IMR-90 (cell line): Measurements from ENCODE around the gene TNFRSF4. TPM values are rescaled to one million over a fixed set of nuclear protein-coding genes. Genes with fewer than 3 reads are reported as not detected.

Experiments used
- ATAC-seq: fragments of 200-7000 bp; cut with Tn5 transposase; 2 replicates; pipeline ENCODE4 v1.9.1; 2020; ENCODE audit warnings: low read depth, mild to moderate bottlenecking, moderate library complexity
- BruUV-seq: library from RNA; stranded (reverse); fragments of 400-500 nt; replicated peaks from 2 replicates; lab custom pipeline; 2021; lab: Mats Ljungman, UMichigan
- CTCF ChIA-PET: fragments of 300-600 bp; formaldehyde crosslinking; extraction: SDS; loops from one replicate; lab custom pipeline; 2021; ENCODE audit warnings: antibody characterized with exemption; lab: Yijun Ruan, JAX
- POLR2A ChIA-PET: fragments of 300-600 bp; sonication (Branson Sonifier 250); formaldehyde crosslinking; loops from one replicate; lab custom pipeline; 2022; ENCODE audit warnings: antibody characterized with exemption; ENCODE audit not compliant: unreplicated experiment; lab: Charles Lee
- DNase-seq: peaks from one replicate; pipeline ENCODE4 v3.0.0; 2013
- H2AFZ ChIP-seq: replicated peaks from 2 replicates; pipeline ENCODE3; 2013; ENCODE audit warnings: low read length, mild to moderate bottlenecking; ENCODE audit not compliant: poor library complexity
- H2AK5ac ChIP-seq: 2 replicates; pipeline ENCODE4 v1.6.1; 2013; ENCODE audit warnings: low read depth, low read length, inconsistent platforms
- H2AK9ac ChIP-seq: replicated peaks from 2 replicates; pipeline ENCODE3; 2013; ENCODE audit warnings: mild to moderate bottlenecking, low read depth, low read length, moderate library complexity; ENCODE audit not compliant: poor library complexity
- H2BK120ac ChIP-seq: 2 replicates; pipeline ENCODE4 v1.6.1; 2013; ENCODE audit warnings: low read depth, low read length, inconsistent platforms
- H2BK15ac ChIP-seq: 3 replicates; pipeline ENCODE4 v1.6.1; 2013; ENCODE audit warnings: low read depth, low read length, inconsistent platforms
- H2BK20ac ChIP-seq: 2 replicates; pipeline ENCODE4 v1.6.1; 2013; ENCODE audit warnings: low read depth, mild to moderate bottlenecking, inconsistent platforms, low read length, moderate library complexity
- H2BK5ac ChIP-seq: 2 replicates; pipeline ENCODE4 v1.6.1; 2013; ENCODE audit warnings: mild to moderate bottlenecking, low read depth, low read length, inconsistent platforms; ENCODE audit not compliant: poor library complexity, severe bottlenecking
- H3K14ac ChIP-seq: replicated peaks from 2 replicates; pipeline ENCODE4 v1.6.1; 2013; ENCODE audit warnings: low read depth, low read length, inconsistent platforms
- H3K18ac ChIP-seq: 2 replicates; pipeline ENCODE4 v1.6.1; 2013; ENCODE audit warnings: low read depth, low read length, control low read depth
- H3K23ac ChIP-seq: 2 replicates; pipeline ENCODE4 v1.6.1; 2013; ENCODE audit warnings: low read depth, low read length, inconsistent platforms
- H3K27ac ChIP-seq: 2 replicates; pipeline ENCODE4 v1.5.1; 2013; ENCODE audit warnings: mild to moderate bottlenecking, control low read depth, low read length; ENCODE audit not compliant: insufficient read depth
- H3K27me3 ChIP-seq: 2 replicates; pipeline ENCODE4 v1.6.1; 2013; ENCODE audit warnings: low read length; ENCODE audit not compliant: control insufficient read depth, insufficient read depth
- H3K36me3 ChIP-seq: 2 replicates; pipeline ENCODE4 v1.6.1; 2013; ENCODE audit warnings: low read length, mixed read lengths; ENCODE audit not compliant: control insufficient read depth, insufficient read depth
- H3K4ac ChIP-seq: 2 replicates; pipeline ENCODE4 v1.6.1; 2013; ENCODE audit warnings: low read depth, low read length, inconsistent platforms
- H3K4me1 ChIP-seq: 2 replicates; pipeline ENCODE4 v1.6.1; 2013; ENCODE audit warnings: low read length, mixed read lengths; ENCODE audit not compliant: control insufficient read depth, insufficient read depth
- H3K4me2 ChIP-seq: 2 replicates; pipeline ENCODE4 v1.6.1; 2013; ENCODE audit warnings: low read depth, mild to moderate bottlenecking, control low read depth, low read length, moderate library complexity
- H3K4me3 ChIP-seq: 2 replicates; pipeline ENCODE4 v1.5.1; 2013; ENCODE audit warnings: low read depth, mild to moderate bottlenecking, control low read depth, low read length, moderate library complexity; ENCODE audit not compliant: insufficient read depth
- H3K56ac ChIP-seq: 2 replicates; pipeline ENCODE4 v1.6.1; 2013; ENCODE audit warnings: low read length, inconsistent platforms; ENCODE audit not compliant: insufficient read depth; ENCODE audit errors: extremely low read depth
- H3K79me1 ChIP-seq, 2 experiments: 2 replicates each; pipeline ENCODE4 v1.6.1; 2013; ENCODE audit warnings: low read length in 2 of 2, inconsistent platforms in 1 of 2, low read depth in 1 of 2
- H3K9ac ChIP-seq: 2 replicates; pipeline ENCODE4 v1.6.1; 2013; ENCODE audit warnings: low read depth, low read length, control low read depth
- H3K9me1 ChIP-seq: 2 replicates; pipeline ENCODE4 v1.6.1; 2013; ENCODE audit warnings: low read length, inconsistent platforms; ENCODE audit not compliant: insufficient read depth
- H3K9me3 ChIP-seq: 2 replicates; pipeline ENCODE4 v1.6.1; 2013; ENCODE audit warnings: low read length; ENCODE audit not compliant: control insufficient read depth, insufficient read depth
- H4K20me1 ChIP-seq: 2 replicates; pipeline ENCODE4 v1.6.1; 2013; ENCODE audit warnings: low read length, inconsistent platforms; ENCODE audit not compliant: insufficient read depth
- H4K5ac ChIP-seq: 2 replicates; pipeline ENCODE4 v1.6.1; 2013; ENCODE audit warnings: mild to moderate bottlenecking, low read depth, low read length, control low read depth
- H4K8ac ChIP-seq, 2 experiments: 2 replicates each; pipeline ENCODE4 v1.6.1; 2013; ENCODE audit warnings: low read depth in 2 of 2, low read length in 2 of 2, control low read depth in 1 of 2, inconsistent platforms in 1 of 2
- H4K91ac ChIP-seq: 2 replicates; pipeline ENCODE4 v1.6.1; 2013; ENCODE audit warnings: low read depth, low read length, inconsistent platforms; ENCODE audit not compliant: insufficient read depth
- CHD1 ChIP-seq: IDR thresholded peaks from 2 replicates; pipeline ENCODE4 v1.6.1; 2012; ENCODE audit warnings: low read depth, low read length, improper control_type of control experiment
- USF2 ChIP-seq: fragments of 150-350 bp; IDR thresholded peaks from 2 replicates; pipeline ENCODE4 v1.6.1; 2017; ENCODE audit warnings: mild to moderate bottlenecking, antibody characterized with exemption, low read length, low read depth
- WGBS, 2 experiments: methylation state at CpG; one replicate each; pipeline versions ENCODE4 v1.1.5 to v1.1.7; 2013; ENCODE audit warnings: missing lambda C conversion rate in 2 of 2; ENCODE audit not compliant: insufficient read length in 1 of 2; ENCODE audit errors: extremely low coverage in 2 of 2; 5-methylcytosine and 5-hydroxymethylcytosine counted together
- dilution Hi-C: fragments of 300-500 bp; cut with HindIII; formaldehyde crosslinking; loops from one replicate; pipeline ENCODE4 v1.14.3; 2018; ENCODE audit warnings: low sequenced_read_pairs; ENCODE audit not compliant: unreplicated experiment
- in situ Hi-C: fragments of 300-500 bp; cut with MboI; formaldehyde crosslinking; loops from 3 replicates; pipeline ENCODE4 v1.14.3; 2019; ENCODE audit warnings: low sequenced_read_pairs, inconsistent platforms, mixed read lengths
- intact Hi-C: fragments of 100-400 bp; cut with micrococcal nuclease; formaldehyde crosslinking; loops from 2 replicates; pipeline ENCODE4 v1.10.0; 2022
- polyA plus RNA-seq, 3 experiments: library from polyadenylated mRNA; depleted of rRNA; stranded (reverse); fragments of >200 nt; gene quantifications; 2 replicates each; pipeline ENCODE4 v1.2.3, GENCODE V29; 2012; ENCODE audit warnings: low replicate concordance in 1 of 3
- total RNA-seq: library from RNA; depleted of rRNA; stranded (reverse); fragments of >200 nt; gene quantifications from 2 replicates; pipeline ENCODE4 v1.2.3, GENCODE V29; 2012

TNFRSF4 gene
- total and polyA plus RNA-seq, 2 of the 4 experiments (the other 2 are of a cell fraction), result 0.15 TPM; not detected in 1

GRCh38 chr1:1189111-1189510 lies 24.8 kb downstream of the TNFRSF4 start:
- Histone ChIP-seq H3K79me1 (no peaks in the 10 kb centered on the region), H3K9me3 (no peaks in the 10 kb centered on the region; the same call in 1 of the 2 replicates), H3K9me1 (no peaks in the 10 kb centered on the region), H3K27me3 (no peaks in the 10 kb centered on the region), H3K23ac (no peak overlapping the region), H3K27ac (no peak overlapping the region), H4K20me1 (no peaks in the 10 kb centered on the region), H3K9ac (no peak overlapping the region), H2AK9ac (no peak overlapping the region), H3K4me1 (no peaks in the 10 kb centered on the region), H3K36me3 (no peaks in the 10 kb centered on the region), H3K14ac (no peak overlapping the region), H3K18ac (no peak overlapping the region), H2BK15ac (no peak overlapping the region), H2AK5ac (no peak overlapping the region), H3K4me2 (no peak overlapping the region), H4K91ac (no peak overlapping the region), H2BK5ac (no peak overlapping the region), H2AFZ (no peak overlapping the region), H4K5ac (no peak overlapping the region), H4K8ac (no peak overlapping the region), H3K4ac (no peak overlapping the region), H2BK120ac (no peak overlapping the region), H3K4me3 (no peak overlapping the region), H3K56ac (no peak overlapping the region), H2BK20ac (no peak overlapping the region)
- POLR2A ChIA-PET, result no interaction called here
- no peak for ATAC-seq
- no peak for TF ChIP-seq USF2
- no peak for TF ChIP-seq CHD1
- DNase-seq, result no peak
- no CpG with 5 or more reads among the region's 5 CpGs for WGBS, 2 experiments
- in situ Hi-C loops (no loop called here), intact Hi-C loops (no loop called here), dilution Hi-C loops (no loop called here)
- CTCF ChIA-PET, result no interaction called here
- no TSS peak for BruUV-seq
